Fibroblast of skin of back (primary cell): Measurements from ENCODE around the gene CCDC28B.
A peak's percentile ranks its signal among the peaks of the same experiment; 100 is the strongest.

Experiments
- DNase-seq: peaks from one replicate; pipeline ENCODE4 v3.0.0-alpha.2; 2013

CCDC28B gene

GRCh38 chr1:32195531-32195930 lies 4.9 kb upstream of the CCDC28B start:
- no peak for DNase-seq

GRCh38 chr1:32195972-32196823 lies 4.2 kb upstream of the CCDC28B start:
- no peak for DNase-seq

- DNase-seq, result no peak
These were observed 3.3 kb upstream of the CCDC28B start for GRCh38 chr1:32197074-32197473.

GRCh38 chr1:32197837-32198236 lies 2.6 kb upstream of the CCDC28B start:
- DNase-seq, result no peak

- DNase-seq, result no peak
These were observed 2.0 kb upstream of the CCDC28B start for GRCh38 chr1:32198237-32199042.

GRCh38 chr1:32199043-32199716 lies 1.2 kb upstream of the CCDC28B start:
- DNase-seq, result no peak

- no peak for DNase-seq
These were observed 700 bp upstream of the CCDC28B start for GRCh38 chr1:32199717-32200072.

GRCh38 chr1:32201011-32201855 lies 838 bp downstream of the CCDC28B start:
- peak; percentile 62 for DNase-seq

- no peak for DNase-seq
These were observed 4.6 kb downstream of the CCDC28B start for GRCh38 chr1:32204943-32205361.

- peak; percentile 81 for DNase-seq
These were observed 5.3 kb downstream of the CCDC28B start, which contains the start of gene IQCC for GRCh38 chr1:32205401-32206370. Gene IQCC (plus strand): TSS chr1:32205671. CDS start chr1:32205682, 11 bp downstream.

GRCh38 chr1:32208469-32208868 lies 8.1 kb downstream of the CCDC28B start:
- no peak for DNase-seq

- DNase-seq, result peak; percentile 28
These were observed 8.5 kb downstream of the CCDC28B start, which contains the start of gene DCDC2B for GRCh38 chr1:32208891-32209328. Gene DCDC2B (plus strand): TSS chr1:32209089. CDS start chr1:32209094, 5 bp downstream.

- peak; percentile 70 for DNase-seq
These were observed 15.5 kb downstream of the CCDC28B start for GRCh38 chr1:32215629-32216480.

- no peak for DNase-seq
These were observed 16.2 kb downstream of the CCDC28B start for GRCh38 chr1:32216566-32216965.

- no peak for DNase-seq
These were observed 18.6 kb downstream of the CCDC28B start for GRCh38 chr1:32219022-32219421.

- no peak for DNase-seq
These were observed 20.6 kb downstream of the CCDC28B start for GRCh38 chr1:32220746-32221580.

- no peak for DNase-seq
These were observed 21.2 kb downstream of the CCDC28B start for GRCh38 chr1:32221581-32221979.

- DNase-seq, result peak; percentile 93
These were observed 21.8 kb downstream of the CCDC28B start, which contains the start of the genes EIF3I and TMEM234 for GRCh38 chr1:32221980-32222755. Gene EIF3I (plus strand): TSS chr1:32222407. CDS start chr1:32222442, 35 bp downstream. Gene TMEM234 (minus strand): TSS chr1:32222353. CDS start chr1:32222322, 31 bp downstream.
